Gastroesophageal sphincter (tissue), 3 donors: ENCODE results near the gene TMEM141.

ENCODE experiments used
- EP300 ChIP-seq: sonication (generic); formaldehyde crosslinking; IDR thresholded peaks from one replicate; pipeline ENCODE4 v1.6.1; 2017; ENCODE audit warnings: antibody characterized with exemption, mild to moderate bottlenecking
- POLR2A ChIP-seq, 2 donors: fragments of 450-650 bp; IDR thresholded peaks; one replicate each; pipeline ENCODE4 v1.6.1; 2017; ENCODE audit warnings: antibody characterized with exemption in 2 of 2, mild to moderate bottlenecking in 2 of 2, moderate library complexity in 1 of 2
- POLR2AphosphoS5 ChIP-seq: sonication (generic); formaldehyde crosslinking; IDR thresholded peaks from one replicate; pipeline ENCODE4 v1.6.1; 2017; ENCODE audit warnings: antibody characterized with exemption
- TF ChIP-seq, protein P1 (sequence below), 4 experiments: fragments of 200-600 bp in 2 of 4; fragments of 450-650 bp in 2 of 4; sonication (generic) in 1 of 4; IDR thresholded peaks; one replicate each; pipeline ENCODE4 v1.5.1; 2017 to 2019; ENCODE audit warnings: antibody characterized with exemption in 4 of 4, mild to moderate bottlenecking in 2 of 4, moderate library complexity in 2 of 4

DNA sequence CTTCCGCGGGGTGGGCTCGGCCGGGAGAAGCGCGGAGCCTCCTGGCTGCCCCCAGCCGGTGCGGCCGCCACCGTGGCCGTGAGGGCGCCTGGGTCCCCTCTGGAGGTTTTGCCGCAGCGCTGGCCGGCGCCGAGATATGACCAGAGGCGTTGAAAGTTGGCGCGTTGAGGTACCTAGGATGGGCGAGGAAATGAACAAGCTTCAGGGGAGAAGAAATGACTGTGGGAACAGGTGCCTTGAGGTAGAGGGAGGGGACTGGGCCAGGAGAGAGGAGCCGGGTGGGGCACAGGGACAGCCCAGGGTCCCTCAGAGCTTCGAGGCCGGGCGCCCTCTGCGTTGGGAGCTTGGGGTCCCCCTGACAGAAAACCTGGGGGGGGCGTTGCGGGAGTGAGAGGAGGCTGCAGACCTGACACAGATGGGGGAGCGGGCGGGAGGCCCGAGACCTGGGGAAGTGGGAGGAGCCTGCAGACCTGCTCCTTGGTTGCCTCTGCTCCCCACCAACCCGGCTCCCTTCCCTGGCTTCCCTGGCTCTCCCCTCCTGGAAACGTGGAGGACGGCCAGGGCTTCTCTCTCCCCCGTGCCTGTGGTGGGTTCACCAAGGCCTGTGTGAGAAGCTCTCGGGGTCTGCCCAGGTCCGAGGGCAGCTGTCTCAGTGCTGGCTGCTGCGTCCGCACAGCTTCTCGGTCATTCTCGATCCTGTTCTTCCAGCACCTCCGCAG, 30.8 kb downstream of the TMEM141 start:
- no peak for TF ChIP-seq POLR2AphosphoS5
- TF ChIP-seq, protein P1, sequence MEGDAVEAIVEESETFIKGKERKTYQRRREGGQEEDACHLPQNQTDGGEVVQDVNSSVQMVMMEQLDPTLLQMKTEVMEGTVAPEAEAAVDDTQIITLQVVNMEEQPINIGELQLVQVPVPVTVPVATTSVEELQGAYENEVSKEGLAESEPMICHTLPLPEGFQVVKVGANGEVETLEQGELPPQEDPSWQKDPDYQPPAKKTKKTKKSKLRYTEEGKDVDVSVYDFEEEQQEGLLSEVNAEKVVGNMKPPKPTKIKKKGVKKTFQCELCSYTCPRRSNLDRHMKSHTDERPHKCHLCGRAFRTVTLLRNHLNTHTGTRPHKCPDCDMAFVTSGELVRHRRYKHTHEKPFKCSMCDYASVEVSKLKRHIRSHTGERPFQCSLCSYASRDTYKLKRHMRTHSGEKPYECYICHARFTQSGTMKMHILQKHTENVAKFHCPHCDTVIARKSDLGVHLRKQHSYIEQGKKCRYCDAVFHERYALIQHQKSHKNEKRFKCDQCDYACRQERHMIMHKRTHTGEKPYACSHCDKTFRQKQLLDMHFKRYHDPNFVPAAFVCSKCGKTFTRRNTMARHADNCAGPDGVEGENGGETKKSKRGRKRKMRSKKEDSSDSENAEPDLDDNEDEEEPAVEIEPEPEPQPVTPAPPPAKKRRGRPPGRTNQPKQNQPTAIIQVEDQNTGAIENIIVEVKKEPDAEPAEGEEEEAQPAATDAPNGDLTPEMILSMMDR (IDR thresholded peaks at IDR 0.05), result no peak
- no peak for TF ChIP-seq POLR2A (IDR thresholded peaks at IDR 0.05)
- no peak for TF ChIP-seq EP300
